Measurements from ENCODE around the gene ANKMY1.

DNA sequence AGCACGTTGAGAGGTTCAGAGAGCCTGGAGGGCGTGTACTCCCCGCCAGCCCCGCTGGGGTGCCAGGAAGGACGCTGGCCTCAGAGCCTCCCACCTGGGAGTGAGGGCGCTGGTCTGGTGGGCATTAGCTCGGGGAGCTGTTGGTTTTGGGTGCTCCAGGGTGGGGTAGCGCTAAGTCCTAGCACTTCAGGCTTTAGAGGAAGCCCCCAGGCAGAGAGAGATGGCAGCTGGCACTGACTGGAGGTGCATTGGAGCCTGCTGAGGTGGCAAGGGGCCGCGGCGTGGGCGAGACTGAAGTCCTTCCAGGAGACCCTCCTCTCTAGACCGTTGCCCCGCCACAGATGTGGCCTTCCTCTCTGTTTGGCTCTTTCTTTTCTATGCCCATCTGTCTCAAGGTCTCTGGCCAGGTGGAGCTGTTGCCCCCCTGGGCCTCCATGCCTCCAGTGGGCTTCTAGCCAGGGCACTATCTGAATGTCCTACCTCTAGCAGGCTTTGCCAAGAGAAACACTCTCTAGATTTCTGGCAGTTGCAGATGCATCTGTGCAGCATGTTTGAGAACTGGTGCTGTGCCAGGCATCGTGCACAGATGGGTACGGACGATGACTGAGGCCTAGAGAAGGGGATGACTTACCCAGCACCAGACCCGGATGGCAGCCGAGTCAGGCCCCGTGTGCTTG lies 35.4 kb upstream of the ANKMY1 start:
- TF ChIP-seq, protein P1, sequence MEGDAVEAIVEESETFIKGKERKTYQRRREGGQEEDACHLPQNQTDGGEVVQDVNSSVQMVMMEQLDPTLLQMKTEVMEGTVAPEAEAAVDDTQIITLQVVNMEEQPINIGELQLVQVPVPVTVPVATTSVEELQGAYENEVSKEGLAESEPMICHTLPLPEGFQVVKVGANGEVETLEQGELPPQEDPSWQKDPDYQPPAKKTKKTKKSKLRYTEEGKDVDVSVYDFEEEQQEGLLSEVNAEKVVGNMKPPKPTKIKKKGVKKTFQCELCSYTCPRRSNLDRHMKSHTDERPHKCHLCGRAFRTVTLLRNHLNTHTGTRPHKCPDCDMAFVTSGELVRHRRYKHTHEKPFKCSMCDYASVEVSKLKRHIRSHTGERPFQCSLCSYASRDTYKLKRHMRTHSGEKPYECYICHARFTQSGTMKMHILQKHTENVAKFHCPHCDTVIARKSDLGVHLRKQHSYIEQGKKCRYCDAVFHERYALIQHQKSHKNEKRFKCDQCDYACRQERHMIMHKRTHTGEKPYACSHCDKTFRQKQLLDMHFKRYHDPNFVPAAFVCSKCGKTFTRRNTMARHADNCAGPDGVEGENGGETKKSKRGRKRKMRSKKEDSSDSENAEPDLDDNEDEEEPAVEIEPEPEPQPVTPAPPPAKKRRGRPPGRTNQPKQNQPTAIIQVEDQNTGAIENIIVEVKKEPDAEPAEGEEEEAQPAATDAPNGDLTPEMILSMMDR (conservative IDR thresholded peaks at IDR 0.05), result no peak
- no peak for TF ChIP-seq EZH2 (IDR thresholded peaks at IDR 0.05; ENCODE audit: low read depth)
